Inflammatory macrophage treated with lipopolysaccharide for 4 hours (primary cell): ENCODE measurements around the gene TM4SF1.
A peak's percentile ranks its signal among the peaks of the same experiment; 100 is the strongest.

Source experiments
- DNase-seq: peaks from one replicate; pipeline ENCODE4 v3.0.0-alpha.2; 2020

The TM4SF1 gene

DNA sequence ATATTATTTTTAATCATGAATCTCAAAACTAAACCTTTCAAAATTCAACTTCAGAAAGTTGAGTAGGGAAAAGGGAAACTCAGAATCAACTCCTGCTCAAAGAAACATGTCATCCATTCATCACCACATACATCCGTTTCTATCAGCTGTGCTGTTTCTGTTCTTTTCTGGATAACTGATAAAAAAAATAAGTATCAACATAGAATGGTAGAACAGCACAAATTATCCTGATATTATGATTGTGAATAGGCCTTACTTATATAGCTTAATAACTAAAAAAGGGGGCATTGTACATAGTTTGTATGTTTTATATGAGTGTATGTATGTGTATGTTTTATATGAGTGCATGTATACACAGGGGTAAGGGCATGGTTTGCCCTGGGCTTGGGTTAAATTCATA lies 3.1 kb downstream of the TM4SF1 start:
- no peak for DNase-seq

DNA sequence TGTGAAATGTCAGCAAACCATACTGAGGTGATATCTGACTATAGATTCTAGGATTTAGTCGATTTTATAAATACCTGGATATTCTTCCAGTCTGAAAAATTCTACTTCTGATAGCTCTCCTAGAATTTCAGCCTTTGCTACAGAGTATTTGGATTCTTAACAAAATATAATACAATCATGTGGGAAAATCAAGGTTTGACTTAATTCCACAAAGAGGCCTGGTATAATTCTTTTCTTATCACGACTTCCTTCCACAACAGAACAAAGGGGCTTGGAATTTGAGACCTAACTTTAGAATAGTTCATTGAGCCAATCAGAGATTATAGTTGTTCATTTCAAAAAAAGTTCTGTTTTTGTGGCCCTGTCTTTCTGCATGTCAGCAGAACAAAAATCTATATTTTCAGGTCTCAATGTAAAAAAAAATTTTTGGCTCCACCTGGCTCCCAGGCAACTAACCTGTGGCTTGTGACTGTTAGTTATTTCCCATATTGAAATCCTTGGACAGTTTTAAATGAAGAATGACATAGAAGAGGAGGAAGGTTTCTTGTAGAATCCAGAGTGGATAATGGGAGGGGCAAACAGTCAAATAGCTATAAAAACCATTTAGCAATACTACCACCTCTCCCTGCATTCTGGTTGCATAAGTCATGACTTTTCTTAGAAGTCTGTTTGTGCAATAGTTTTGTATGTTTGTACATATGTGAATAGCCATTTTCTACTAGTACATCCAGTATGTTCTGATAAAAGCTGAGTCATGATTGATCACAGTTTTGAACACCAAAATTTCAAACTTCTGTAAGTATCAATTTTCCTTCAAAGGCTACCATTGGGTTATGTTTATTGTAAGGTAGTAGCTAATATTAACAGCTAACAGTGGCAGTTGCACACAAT lies 4.0 kb downstream of the TM4SF1 start:
- peak; percentile 93 for DNase-seq

DNA sequence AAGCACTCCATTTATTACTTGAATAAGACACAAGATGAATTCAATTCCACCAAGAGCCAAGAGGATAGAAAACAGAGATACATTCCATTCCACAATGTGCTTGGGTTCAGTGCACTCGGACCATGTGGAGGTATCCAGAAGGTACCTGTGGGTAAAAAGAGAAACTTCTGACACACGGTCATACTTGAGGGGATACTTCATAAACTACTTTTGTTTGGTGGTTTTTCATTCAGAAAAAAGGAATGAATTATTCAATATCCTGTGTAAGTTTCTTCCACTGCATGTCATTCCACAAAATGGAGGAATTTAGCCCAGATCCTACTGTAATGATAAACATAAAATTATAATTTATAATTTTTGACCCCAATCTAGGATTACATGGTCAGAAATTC lies 5.7 kb downstream of the TM4SF1 start:
- DNase-seq = no peak

DNA sequence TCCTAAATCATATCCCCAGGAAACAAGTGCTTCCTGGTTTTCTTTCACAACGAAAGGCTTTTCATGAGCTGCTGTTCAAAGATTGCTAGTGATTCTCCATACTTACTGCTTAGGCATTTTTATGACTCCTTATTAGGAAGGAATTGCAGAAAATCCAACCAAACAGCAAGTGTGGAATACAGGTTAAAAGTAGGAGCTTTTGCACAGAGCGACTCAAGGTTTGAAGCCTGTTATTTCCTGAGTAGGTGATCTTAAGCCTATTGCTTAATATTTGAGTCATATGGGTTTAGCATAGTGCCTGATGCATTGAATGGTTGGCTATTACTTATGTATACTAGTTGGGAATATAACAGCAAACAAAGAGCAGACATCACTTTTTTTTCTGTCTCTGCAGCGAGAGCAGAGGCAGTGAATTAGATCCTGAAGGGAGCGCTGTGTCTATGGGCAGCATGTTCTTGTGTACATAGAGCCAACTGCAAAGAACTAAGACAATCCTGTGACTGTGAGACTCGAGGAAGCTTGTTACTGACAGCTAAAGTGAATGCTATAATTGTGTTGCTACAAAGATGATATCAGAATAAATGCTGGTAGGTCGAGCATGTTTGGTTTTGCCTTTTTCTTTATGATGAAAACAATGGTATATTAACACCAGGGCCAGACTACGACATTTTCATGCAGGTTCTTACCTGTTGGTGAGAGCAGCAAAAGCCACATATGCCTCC lies 6.3 kb downstream of the TM4SF1 start:
- DNase-seq = peak; percentile 60

DNA sequence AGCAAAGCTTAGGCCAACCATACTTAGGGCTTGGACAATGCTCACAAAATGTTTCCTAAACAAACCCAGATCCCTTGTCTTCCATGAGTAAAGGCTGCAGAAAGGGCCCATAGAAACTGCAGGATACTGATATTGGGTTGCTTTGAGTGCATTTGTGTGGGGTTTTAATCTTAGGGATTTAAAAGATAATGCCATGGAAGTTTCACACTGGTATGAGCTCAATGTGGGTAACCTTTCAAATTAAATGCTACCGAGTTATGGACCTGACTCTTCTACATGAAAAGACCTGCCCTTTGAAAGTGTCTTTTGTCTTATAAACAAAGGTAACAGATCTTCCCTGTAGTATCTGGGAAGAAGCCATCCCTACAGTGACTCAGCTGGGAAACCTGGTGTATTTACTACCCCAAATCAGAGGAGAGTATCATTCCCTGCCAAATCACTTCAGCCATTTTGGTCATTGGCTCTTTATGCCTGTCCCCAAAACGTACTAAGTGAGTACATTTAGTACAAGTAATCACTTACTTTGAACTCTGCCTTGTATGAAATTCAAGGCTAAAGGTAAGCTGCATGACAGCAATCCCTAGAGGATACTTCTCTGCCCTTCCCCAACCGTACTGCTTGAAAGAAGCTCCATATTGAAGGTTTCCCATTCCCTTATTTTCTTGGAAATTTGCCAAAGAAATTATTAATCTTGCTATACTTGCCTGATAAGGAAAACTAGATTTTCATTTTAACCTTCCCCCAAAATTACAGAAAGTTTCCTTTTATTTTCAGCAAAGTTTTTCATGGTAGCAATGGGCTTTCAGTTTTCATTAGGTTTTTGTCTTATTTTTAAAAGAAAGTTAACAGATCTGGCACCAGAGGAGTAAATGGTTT lies 7.2 kb downstream of the TM4SF1 start:
- DNase-seq = no peak

DNA sequence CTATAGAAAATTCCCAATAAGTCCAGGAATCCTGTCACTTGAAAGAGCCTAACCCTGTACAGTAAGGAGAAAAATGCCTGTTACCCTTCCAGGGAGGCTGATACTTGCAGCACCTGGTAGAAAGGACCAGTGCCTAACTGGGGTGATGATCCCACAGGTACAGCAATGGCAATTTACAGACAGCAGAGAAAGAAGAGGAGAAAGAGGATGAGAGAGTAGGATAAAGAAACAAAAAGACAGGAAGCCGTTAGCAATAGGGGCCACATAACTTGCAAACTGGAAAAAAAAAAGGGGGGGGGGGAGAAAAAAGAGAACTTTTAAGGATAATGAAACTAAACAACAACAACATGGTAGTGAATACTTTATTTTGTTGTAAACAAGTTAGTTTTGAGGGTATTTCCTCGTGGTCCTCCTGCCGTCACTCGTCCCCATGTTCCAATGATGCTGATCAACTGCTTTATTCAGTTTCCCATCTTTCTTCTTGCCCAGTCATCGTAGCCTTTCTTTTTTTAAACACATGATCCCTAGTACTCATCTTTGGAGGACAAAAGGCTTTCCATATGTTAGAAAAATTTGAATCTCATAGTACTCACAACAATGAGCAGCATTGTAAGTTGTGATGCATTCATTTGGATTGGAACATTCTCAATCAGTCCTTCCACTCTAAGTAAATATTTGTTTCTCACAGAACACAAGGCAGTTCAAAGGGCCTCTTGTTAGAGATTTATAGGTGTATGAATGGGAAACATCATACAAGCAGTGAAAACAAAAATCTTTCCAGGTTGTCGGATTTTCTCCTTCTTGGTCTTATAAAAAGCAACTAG lies 8.6 kb downstream of the TM4SF1 start:
- DNase-seq = no peak

DNA sequence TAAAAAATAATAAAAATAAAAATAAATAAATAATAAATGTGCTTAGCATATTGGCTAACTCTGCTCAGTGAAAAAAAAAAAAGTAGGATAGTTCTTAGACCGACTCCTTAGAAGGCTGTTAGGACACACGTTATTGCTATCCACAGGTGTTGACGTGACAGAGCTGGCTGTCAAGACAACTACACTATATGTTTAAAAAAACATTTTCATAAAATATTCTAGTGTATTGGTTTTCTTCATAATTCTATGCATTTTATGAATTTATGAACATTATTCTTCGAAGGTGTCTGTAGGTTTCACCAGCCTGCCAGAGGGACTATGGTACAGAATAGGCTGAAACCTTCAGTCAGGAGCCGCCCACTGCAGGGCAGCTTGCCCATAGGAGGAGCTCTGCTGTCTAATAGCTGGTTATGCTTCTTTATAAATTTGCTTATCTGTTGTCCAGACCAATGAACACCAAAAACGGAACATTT lies 9.2 kb downstream of the TM4SF1 start:
- DNase-seq = no peak

DNA sequence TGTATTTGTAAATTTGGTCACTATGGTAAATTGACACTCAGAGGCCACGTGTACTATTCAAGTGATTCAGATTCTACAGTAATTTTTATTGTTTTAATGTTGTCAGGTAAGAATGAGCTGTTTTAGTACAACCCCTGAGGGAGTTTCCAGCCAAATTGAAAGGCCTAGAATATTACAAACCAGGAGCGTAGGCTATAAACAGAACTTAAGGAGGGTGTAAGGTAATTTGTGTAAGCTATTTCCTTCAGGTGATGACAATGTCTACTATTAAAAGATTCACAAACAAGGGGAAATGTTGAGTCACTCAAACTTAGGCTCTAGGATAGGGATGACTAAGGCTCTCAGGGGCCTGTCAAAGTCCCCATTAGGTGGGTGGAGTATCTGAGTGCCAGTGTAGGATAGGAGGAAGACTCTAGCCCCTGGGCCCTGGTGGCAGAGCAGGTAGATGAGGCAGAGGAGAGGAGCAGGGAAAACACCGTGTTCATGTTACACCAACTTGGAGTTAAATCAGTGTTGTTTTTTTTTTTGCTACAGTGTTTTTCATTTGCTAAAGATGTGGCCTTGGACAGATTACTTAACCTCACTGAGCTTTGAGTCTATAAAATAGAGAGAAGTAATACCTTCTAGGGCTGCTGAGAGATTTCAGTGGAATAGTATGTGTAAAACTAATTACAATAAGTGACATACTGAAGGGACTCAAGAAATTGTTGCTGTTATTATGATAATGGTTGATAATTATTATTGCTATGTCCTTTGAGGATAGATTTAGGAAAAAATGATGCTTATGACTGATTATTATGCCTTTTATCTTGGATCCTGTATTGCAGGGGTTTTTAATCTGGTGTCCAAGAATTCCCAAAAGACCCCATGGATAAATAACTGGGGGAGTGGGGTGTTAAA lies 10.3 kb downstream of the TM4SF1 start:
- DNase-seq = no peak

DNA sequence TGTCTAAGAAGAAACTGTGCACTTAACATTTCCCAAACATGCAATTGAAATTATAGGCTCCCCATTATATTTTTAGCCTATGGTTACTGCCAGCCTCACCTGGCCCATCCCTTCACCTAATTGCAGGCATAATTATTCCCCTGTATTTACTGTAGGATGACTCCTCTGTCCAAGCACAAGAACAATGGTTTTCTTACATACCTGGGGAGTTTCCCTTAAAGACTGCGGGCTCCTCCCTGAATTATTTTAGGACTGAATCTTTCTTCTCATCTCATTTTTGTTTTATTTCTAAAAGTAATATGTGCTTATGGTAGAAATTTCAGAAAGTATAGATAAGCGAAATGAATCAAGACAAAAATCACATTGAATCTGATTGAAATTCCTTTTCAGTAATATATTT lies 11.4 kb downstream of the TM4SF1 start:
- DNase-seq = no peak

DNA sequence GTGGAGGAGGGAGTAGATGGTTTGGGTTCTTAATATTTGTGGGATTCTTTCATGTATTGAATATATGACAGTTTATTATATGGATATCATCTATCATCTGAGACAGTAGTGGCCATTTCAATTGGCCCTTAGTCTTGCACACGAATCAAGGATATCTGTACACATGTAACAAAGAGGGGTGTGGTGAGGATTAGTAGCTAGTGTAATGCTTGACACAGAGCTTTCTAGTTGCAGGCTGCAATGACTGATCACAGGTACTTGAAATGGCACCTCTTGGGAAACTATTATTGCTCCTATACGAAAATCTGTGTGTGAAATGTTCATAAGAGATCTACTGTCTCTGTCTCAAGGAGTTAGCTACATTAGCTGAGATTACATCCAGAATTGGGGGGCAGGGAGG lies 12.8 kb downstream of the TM4SF1 start:
- DNase-seq = no peak

DNA sequence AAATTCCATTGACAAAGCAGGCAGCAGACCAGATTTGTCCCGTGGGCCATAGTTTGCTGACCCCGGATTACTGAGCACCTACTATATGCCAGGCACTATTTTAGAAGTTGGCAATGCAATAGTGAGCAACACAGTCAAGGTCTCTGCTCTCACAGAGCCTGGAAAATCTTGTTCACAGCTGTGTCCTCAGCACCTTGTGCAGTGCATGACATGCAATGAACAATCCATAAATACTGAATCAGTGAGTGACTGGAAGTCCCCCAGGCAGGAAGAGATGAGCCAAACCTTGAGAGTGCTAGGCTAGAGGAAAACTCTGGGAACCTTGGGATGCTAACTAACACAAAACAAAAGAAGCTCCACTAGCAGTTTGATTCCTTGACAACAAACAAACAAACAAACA lies 14.4 kb downstream of the TM4SF1 start:
- DNase-seq = no peak

DNA sequence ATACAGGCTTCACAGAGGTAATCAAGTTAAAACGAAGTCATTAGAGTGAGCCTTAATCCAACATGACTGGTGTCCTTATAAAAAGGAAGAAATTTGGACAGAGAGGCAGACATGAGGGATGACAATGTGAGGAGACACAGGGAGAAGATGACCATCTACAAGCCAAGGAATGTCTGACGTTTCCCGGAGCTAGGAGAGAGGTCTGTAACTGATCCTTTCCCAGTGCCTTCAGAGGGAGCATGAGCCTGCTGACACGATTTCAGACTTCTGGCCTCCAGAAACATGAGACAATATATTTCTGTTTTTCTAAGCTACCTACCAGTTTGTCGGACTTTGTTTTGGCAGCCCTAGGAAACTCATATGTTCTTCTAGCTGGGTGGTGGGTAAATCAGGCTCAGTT lies 15.1 kb downstream of the TM4SF1 start:
- DNase-seq = no peak

DNA sequence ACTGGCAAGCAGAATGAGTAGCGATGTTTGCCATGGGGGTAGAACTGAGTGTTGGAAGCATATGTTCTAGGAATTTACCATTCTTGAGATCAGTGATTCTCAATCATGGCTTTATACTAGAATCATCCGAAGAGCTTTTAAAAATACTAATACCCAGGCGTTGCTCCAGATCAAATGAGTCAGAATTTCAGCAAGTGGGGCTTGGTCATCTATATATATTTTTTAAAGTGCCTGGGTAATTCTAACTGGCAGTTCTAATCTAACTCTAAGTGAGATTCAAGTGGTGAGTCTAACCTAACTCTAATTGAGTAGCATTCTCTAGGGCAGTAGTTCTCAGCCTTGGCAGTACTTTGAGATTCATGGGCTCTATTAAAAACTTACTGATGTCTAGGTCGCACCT lies 20.8 kb downstream of the TM4SF1 start:
- no peak for DNase-seq

DNA sequence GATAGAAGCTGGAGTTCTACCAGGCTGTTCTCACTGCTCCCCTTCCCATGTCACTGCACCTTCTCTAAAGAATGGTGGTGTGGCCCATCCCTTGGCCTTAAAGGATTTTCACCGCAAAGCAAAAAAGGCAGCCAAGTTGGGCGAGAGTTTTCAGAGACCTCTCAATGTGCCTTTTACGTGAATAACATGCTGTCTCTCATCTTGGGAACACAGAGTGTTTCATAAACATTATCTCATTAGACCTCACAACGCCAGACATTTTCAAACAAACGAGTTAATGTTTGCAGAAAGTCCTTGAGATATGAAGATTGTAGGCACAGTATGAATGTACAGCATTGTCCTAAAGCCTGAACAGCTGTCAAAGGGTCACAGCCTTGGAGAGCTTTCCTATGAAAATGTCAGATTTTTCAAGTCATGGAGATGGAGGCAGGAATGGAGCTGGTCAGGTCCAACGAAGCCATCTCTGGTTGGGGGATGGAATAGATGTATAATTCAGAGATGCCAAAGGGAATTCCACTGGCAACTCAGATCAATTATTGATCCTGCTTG lies 21.3 kb downstream of the TM4SF1 start:
- no peak for DNase-seq

DNA sequence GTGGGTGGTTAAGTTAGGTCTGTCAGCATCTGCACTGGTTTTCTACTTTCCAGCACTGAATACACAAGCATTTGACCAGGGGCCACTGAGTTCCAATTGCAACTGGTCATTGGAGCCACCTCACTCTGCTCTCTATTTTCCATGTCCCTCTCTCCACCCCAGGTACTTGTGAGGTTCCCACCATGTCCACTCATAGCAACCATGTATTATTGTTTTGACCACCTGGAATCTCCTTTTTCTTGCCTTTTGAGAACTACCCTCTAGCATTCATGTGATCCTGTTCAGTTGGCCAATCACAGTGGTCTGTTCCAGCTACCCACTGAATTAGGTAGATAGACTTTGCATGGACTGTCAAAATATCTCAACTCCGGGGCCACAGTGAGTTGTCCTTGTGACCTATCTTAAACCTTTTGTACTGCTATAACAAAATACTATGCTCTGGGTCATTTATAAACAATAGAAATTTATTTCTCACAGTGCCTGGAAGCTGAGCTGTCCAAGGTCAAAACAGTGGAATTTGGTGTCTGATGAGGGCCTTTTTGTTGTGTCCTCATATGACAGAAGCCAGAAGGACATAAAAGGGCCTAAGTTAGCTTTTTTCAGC lies 23.8 kb downstream of the TM4SF1 start:
- no peak for DNase-seq

DNA sequence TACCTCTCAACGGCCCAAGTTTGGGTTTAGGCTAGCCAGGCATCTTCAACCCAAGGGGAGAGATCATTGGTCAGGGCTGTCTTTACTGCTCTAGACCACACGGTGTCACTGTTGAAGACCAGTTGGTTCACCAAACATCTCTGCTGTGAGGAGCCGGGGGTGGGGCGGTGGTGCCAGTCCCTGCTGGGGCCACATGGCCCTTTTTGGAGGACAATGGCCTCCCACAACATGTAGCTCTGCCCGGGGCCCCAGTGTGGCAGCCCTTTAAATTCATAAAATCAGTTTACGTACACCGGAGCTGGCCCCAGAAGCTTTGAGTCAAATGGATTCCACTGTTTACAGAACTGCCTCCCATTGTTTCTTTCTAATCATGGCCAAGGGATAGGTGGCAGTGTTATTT lies 24.9 kb downstream of the TM4SF1 start:
- DNase-seq = peak; percentile 69

DNA sequence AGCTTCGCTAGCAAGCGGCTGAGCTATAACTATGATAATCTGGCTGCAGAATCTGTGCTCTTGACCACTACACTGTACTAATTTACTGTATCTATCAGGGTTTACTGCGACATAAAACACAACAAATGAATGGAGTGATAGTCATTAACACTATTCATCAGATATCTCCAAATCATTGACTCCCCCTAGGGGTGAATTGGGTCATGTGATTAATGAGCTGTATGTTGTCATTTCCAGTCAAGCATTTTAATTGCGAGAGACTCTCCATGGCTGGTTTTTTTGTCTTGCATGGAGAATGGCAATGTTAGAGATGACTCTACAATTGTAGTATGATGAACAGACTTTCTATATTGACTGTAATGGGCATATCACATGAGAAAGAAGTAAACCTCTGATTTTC lies 33.5 kb downstream of the TM4SF1 start:
- DNase-seq = no peak

DNA sequence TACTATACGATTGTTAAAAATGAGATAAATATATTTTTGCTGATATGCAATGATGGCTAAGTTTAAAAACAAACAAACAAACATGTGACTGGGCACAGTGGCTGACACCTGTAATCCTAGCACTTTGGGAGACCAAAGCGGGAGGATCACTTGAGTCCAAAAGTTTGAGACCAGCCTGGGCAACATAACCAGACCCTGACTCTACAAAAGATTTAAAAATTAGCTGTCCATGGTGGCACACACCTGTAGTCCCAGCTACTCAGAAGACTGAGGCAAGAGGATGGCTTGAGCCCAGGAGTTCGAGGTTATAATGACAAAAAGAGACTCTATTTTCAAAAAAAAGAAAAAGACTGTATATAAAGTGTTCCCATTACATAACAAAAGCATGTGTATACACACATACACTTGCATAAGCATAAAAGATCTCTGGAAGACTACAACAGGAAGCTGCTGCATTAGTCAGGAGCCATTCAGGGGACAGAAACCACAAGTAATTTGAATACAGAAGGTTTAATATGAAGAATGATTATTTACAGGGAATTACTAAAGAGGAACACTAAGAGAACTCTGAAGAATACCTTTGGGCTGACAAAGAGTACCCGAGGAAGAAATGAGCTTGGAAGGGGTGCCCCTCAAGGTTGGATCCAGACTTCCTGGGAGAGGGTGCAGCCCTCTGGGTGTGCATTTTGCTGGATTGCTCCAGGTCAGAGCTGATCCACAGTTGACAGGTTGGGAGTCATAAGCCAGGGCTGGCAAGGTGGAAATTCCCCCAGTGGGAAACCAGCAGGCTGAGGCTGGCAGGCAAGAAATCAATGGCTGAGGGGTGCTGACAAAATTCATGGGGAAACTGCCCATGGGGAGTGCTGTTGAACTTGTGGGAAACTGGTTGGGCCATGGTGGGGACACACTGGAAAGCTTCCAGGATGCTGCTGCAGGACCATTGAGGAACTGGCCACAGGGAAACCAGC lies 34.8 kb downstream of the TM4SF1 start:
- peak; percentile 91 for DNase-seq

DNA sequence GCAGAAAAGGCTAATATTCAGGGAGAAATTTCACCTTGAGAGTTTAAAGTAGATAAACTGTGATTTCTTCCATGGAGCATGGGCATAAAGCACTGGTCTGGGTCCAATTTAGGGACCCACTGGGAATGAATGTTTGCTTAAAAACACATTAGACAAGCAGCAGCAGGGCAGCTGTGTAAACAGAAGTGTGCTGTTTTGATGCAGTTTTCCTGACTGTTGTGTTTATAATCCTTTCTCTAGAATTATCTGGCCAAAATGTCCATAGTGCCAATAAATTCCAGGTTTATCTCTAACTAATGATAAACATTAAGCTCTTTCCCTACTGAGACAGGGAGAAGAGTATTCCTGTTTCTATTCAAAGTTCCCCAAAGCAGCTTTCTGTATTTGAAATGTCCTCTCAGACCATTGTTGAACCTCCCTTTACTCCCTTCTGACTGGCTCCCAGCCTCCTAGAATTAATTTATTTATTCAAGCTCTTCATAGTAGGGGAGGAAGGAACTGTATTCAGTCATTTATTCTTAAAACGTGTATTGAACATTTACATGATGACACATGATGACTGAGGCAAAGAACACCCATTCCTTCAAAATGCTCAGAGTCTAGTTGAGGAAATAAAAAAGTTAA lies 37.0 kb downstream of the TM4SF1 start:
- DNase-seq = no peak
